K562 (cell line): ENCODE measurements around the gene POP5. TPM values are rescaled to one million over a fixed set of nuclear protein-coding genes. Genes with fewer than 3 reads are reported as not detected.

Experiments used
- ILK ChIP-seq: fragments of 450-650 bp; IDR thresholded peaks from 2 replicates; pipeline ENCODE4 v1.6.1; 2016; ENCODE audit warnings: missing genetic modification characterization, low read depth, mild to moderate bottlenecking, missing compliant biosample characterization, moderate library complexity, borderline replicate concordance
- NCOR1 ChIP-seq: fragments of 450-650 bp; IDR thresholded peaks from 2 replicates; pipeline ENCODE4 v1.6.1; 2016; ENCODE audit warnings: mild to moderate bottlenecking, moderate library complexity
- PHB2 ChIP-seq: fragments of 450-650 bp; IDR thresholded peaks from 2 replicates; pipeline ENCODE4 v1.6.1; 2017; ENCODE audit warnings: low read depth
- POLR2G ChIP-seq: fragments of 200-400 bp; formaldehyde crosslinking; IDR thresholded peaks from 2 replicates; pipeline ENCODE4 v1.6.1; 2017; ENCODE audit warnings: low read depth, mild to moderate bottlenecking, antibody characterized with exemption, low read length, moderate library complexity
- SREBF2 ChIP-seq: sonication (generic); formaldehyde crosslinking; IDR thresholded peaks from 2 replicates; pipeline ENCODE4 v1.4.0; 2020; ENCODE audit warnings: mild to moderate bottlenecking, missing genetic modification reagents
- TCF15 ChIP-seq: fragments of 250-450 bp; sonication (Bioruptor Pico); IDR thresholded peaks from 2 replicates; pipeline ENCODE4 v1.8.0; 2022; ENCODE audit warnings: moderate library complexity, mild to moderate bottlenecking, inconsistent platforms
- ZNF830 ChIP-seq: fragments of 250-450 bp; sonication (Bioruptor Pico); IDR thresholded peaks from 2 replicates; pipeline ENCODE4 v1.5.0; 2021; ENCODE audit warnings: mild to moderate bottlenecking
- polyA plus RNA-seq, 8 experiments: library from polyadenylated mRNA; depleted of rRNA in 4 of 8; stranded (reverse) in 5 of 8; unstranded in 3 of 8; fragments of >200 nt; fragmentation: Nextera tagmentation in 2 of 8; fragmentation: Illumina TruSeq in 1 of 8; extraction: Ambion mirVana in 2 of 8; extraction: Trizol in 1 of 8; gene quantifications; 2 replicates each; pipeline versions ENCODE4 v1.2.1 to v1.2.3, GENCODE V29; 2011 to 2014; ENCODE audit warnings: inconsistent platforms in 1 of 8, missing spikeins in 1 of 8
- total RNA-seq, 7 experiments: library from RNA; depleted of rRNA in 6 of 7; stranded (reverse); fragments of >200 nt in 6 of 7; fragmentation: Illumina TruSeq in 2 of 7; extraction: Trizol in 2 of 7; gene quantifications; 2 replicates each; pipeline versions ENCODE4 v1.2.1 to v1.2.3, GENCODE V29; 2011 to 2021; ENCODE audit warnings: low replicate concordance in 1 of 7
- TF ChIP-seq, protein P1 (sequence below): fragments of 250-450 bp; sonication (Bioruptor Pico); IDR thresholded peaks from 2 replicates; pipeline ENCODE4 v1.5.1; 2021; ENCODE audit warnings: mild to moderate bottlenecking
- TF ChIP-seq, protein P2 (sequence below): fragments of 450-650 bp; conservative IDR thresholded peaks from 2 replicates; pipeline ENCODE4 v1.6.1; 2016; ENCODE audit warnings: missing genetic modification characterization, low read depth, mild to moderate bottlenecking, missing compliant biosample characterization, moderate library complexity
- TF ChIP-seq, protein P3 (sequence below): sonication (generic); formaldehyde crosslinking; IDR thresholded peaks from 2 replicates; pipeline ENCODE4 v1.9.0; 2022; ENCODE audit warnings: mild to moderate bottlenecking, missing genetic modification reagents
- TF ChIP-seq, protein P4 (sequence below), 3 experiments: fragments of 200-800 bp in 1 of 3; fragments of 250-450 bp in 1 of 3; fragments of 450-650 bp in 1 of 3; sonication (Bioruptor Pico) in 1 of 3; sonication (Bioruptor generic) in 1 of 3; formaldehyde crosslinking in 1 of 3; IDR thresholded peaks; 2 replicates each; pipeline versions ENCODE4 v1.6.1 to v1.8.0; 2016 to 2022; ENCODE audit warnings: mild to moderate bottlenecking in 2 of 3, missing genetic modification characterization in 2 of 3, missing compliant biosample characterization in 1 of 3, moderate library complexity in 1 of 3
- TF ChIP-seq, protein P5 (sequence below): sonication (generic); formaldehyde crosslinking; IDR thresholded peaks from 2 replicates; pipeline ENCODE4 v1.8.0; 2022; ENCODE audit warnings: mild to moderate bottlenecking, missing genetic modification reagents, borderline replicate concordance

Gene POP5
- total and polyA plus RNA-seq, 9 of the 15 experiments (the other 6 are each of a cell fraction or from before 2014, with no cell fraction given): 57.5 to 253 (median 73.8) TPM

DNA sequence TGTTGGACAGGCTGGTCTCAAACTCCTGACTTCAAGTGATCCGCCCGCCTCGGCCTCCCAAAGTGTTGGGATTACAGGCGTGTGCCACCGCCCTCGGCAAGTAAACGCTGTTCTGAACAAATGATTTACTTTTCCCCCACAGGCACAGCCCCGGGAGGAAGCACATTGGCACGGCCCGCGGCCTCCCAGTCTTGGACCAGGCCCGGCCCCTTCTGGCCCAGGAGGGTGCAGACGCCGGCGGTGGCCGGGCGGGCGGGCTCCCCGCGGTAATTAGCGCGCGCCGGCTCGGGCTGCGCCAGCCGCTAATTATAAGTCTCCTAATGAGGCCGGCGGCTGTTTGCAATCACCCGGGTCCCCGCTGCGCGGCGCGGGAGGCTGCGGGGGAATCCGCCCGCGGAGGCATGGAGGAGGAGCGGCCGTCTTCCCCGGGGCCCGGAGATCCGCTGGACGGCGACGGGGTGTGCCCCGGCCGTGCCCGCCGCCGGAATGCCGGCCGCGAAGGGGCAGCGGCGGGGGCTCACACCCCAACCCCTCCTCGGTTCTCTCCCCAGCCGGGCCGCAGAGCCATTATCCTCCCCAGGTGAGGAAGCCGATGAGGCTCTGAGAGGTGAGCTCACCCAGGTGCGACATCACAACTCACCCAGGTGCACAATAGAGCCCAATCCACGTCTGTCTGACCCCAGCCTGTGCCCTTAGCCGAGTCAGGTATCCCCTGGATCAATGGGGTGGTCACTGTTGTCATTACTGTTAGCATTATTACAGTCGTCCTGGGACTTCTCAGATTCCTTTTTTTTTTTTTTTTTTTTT, 3.3 kb upstream of the POP5 start (continued):
- TF ChIP-seq, protein P1, sequence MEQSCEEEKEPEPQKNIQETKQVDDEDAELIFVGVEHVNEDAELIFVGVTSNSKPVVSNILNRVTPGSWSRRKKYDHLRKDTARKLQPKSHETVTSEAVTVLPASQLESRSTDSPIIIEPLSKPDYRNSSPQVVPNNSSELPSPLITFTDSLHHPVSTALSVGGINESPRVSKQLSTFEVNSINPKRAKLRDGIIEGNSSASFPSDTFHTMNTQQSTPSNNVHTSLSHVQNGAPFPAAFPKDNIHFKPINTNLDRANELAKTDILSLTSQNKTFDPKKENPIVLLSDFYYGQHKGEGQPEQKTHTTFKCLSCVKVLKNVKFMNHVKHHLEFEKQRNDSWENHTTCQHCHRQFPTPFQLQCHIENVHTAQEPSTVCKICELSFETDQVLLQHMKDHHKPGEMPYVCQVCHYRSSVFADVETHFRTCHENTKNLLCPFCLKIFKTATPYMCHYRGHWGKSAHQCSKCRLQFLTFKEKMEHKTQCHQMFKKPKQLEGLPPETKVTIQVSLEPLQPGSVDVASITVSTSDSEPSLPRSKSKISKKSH (CRISPR knock-in tag): no peak
- no peak for TF ChIP-seq SREBF2
- TF ChIP-seq, protein P2, sequence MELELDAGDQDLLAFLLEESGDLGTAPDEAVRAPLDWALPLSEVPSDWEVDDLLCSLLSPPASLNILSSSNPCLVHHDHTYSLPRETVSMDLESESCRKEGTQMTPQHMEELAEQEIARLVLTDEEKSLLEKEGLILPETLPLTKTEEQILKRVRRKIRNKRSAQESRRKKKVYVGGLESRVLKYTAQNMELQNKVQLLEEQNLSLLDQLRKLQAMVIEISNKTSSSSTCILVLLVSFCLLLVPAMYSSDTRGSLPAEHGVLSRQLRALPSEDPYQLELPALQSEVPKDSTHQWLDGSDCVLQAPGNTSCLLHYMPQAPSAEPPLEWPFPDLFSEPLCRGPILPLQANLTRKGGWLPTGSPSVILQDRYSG (tag): no peak
- TF ChIP-seq ILK: no peak
- no peak for TF ChIP-seq PHB2
- no peak for TF ChIP-seq NCOR1
- TF ChIP-seq, protein P3, sequence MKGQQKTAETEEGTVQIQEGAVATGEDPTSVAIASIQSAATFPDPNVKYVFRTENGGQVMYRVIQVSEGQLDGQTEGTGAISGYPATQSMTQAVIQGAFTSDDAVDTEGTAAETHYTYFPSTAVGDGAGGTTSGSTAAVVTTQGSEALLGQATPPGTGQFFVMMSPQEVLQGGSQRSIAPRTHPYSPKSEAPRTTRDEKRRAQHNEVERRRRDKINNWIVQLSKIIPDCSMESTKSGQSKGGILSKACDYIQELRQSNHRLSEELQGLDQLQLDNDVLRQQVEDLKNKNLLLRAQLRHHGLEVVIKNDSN: no peak
- no peak for TF ChIP-seq ZNF830 (CRISPR knock-in tag)
- TF ChIP-seq, protein P4, sequence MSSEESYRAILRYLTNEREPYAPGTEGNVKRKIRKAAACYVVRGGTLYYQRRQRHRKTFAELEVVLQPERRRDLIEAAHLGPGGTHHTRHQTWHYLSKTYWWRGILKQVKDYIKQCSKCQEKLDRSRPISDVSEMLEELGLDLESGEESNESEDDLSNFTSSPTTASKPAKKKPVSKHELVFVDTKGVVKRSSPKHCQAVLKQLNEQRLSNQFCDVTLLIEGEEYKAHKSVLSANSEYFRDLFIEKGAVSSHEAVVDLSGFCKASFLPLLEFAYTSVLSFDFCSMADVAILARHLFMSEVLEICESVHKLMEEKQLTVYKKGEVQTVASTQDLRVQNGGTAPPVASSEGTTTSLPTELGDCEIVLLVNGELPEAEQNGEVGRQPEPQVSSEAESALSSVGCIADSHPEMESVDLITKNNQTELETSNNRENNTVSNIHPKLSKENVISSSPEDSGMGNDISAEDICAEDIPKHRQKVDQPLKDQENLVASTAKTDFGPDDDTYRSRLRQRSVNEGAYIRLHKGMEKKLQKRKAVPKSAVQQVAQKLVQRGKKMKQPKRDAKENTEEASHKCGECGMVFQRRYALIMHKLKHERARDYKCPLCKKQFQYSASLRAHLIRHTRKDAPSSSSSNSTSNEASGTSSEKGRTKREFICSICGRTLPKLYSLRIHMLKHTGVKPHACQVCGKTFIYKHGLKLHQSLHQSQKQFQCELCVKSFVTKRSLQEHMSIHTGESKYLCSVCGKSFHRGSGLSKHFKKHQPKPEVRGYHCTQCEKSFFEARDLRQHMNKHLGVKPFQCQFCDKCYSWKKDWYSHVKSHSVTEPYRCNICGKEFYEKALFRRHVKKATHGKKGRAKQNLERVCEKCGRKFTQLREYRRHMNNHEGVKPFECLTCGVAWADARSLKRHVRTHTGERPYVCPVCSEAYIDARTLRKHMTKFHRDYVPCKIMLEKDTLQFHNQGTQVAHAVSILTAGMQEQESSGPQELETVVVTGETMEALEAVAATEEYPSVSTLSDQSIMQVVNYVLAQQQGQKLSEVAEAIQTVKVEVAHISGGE (CRISPR knock-in tag; IDR thresholded peaks at IDR 0.05): 0 out of 6 replicates have a peak, but pooled peaks of 1 of the 3 experiments have one; percentile 20
- peak; percentile 38; the same call in 1 of the 2 replicates for TF ChIP-seq POLR2G
- TF ChIP-seq TCF15 (CRISPR knock-in tag): no peak
- TF ChIP-seq, protein P5, sequence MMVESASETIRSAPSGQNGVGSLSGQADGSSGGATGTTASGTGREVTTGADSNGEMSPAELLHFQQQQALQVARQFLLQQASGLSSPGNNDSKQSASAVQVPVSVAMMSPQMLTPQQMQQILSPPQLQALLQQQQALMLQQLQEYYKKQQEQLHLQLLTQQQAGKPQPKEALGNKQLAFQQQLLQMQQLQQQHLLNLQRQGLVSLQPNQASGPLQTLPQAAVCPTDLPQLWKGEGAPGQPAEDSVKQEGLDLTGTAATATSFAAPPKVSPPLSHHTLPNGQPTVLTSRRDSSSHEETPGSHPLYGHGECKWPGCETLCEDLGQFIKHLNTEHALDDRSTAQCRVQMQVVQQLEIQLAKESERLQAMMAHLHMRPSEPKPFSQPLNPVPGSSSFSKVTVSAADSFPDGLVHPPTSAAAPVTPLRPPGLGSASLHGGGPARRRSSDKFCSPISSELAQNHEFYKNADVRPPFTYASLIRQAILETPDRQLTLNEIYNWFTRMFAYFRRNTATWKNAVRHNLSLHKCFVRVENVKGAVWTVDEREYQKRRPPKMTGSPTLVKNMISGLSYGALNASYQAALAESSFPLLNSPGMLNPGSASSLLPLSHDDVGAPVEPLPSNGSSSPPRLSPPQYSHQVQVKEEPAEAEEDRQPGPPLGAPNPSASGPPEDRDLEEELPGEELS (CRISPR knock-in tag): no peak
